ENCODE data around the gene ORMDL2. TPM values are rescaled to one million over a fixed set of nuclear protein-coding genes. Genes with fewer than 3 reads are reported as not detected.
"Not testable (repeated sequence)": the region's sequence is repeated elsewhere in the genome, so short reads cannot be mapped to it uniquely, and the experiment has no call there.

ORMDL2 gene
- total and polyA plus RNA-seq, 7 experiments from 2014 or later: 12.3 to 107 (median 41.6) TPM

DNA sequence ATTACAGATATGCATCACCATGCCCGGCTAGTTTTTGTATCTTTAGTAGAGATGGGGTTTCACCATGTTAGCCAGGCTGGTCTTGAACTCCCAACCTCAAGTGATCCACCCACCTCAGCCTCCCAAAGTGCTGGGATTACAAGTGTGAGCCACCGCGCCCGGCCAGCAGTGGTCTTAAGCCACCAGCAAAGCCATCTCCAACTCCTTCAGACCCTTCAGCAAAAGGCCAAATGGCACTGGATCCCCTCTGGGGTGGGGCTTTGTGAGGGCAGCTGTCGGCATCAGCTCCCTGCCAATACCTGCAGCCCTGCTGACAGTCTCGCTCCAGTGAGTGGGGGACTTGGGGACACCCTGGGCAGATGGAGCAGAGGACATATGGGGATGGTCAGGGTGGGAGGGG is 16.6 kb downstream of the ORMDL2 start:
- H3K9me3 ChIP-seq (ENCODE audit: control insufficient read depth in 2 of 3, low read length in 3 of 3); H3K27me3 Mint-ChIP-seq; H3K27ac Mint-ChIP-seq; ATAC-seq; intact Hi-C loops (cut with micrococcal nuclease); H3K36me3 Mint-ChIP-seq; H3K4me3 ChIP-seq (ENCODE audit: low read length); DNase-seq; H3K27me3 ChIP-seq (ENCODE audit: control insufficient read depth in 2 of 2, insufficient read depth in 2 of 2, low read length in 2 of 2); H3K27ac ChIP-seq (ENCODE audit: low read depth, low read length); CTCF ChIA-PET; H3K4me3 Mint-ChIP-seq; H3K9me3 Mint-ChIP-seq: not testable (repeated sequence)
- POLR2A ChIA-PET: interaction anchor here (1.6 to 2.7 kb wide), 2 partner anchors 17 to 26 kb away, joined by 3 to 9 read pairs; partner anchors contain the start of genes ORMDL2 and SARNP
- peaks cover 8 to 15% of the 10 kb centered on the region in 2 donors for H3K4me1 ChIP-seq (ENCODE audit: control insufficient read depth in 2 of 2, insufficient read depth in 2 of 2, low read length in 2 of 2)
- peaks cover 26 to 46% (median 35%) of the 10 kb centered on the region in 7 donors for H3K4me1 Mint-ChIP-seq
- peaks cover 0 to 11% (median 0%) of the 10 kb centered on the region in 3 experiments for H3K36me3 ChIP-seq (ENCODE audit: control insufficient read depth in 2 of 3, insufficient read depth in 3 of 3, low read length in 3 of 3)

DNA sequence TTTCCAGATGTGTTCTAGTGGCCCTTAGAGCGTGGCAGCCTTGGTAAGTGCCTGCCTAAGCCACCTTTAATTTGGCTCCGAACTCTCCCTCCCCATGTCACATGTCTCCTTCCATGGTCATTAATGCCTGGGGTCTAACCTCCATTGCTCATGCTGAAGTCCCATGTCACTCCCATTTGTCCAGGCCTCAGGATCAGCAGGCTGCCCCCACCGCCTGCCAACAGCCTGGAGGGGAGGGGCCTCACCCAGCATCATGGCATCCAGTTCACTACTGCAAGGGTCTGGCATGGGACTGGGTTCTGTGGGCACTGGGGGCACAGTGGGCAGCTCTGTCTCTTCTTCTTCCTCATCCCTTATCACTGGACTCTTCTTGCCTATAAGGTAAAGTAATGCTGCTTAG is 20.5 kb downstream of the ORMDL2 start:
- ChIA-PET POLR2A (no interaction called here), CTCF (no interaction called here)
- intact Hi-C loops (cut with micrococcal nuclease): no loop called here
- Mint-ChIP-seq H3K9me3 (peaks cover 0 to 2% (median 0%) of the 10 kb centered on the region in 11 donors), H3K4me3 (no peak overlapping the region), H3K27ac (peak overlapping the region in 1 of 9 donors; percentile 8), H3K4me1 (peaks cover 5 to 20% (median 16%) of the 10 kb centered on the region in 7 donors), H3K36me3 (peaks cover 0 to 2% (median 0%) of the 10 kb centered on the region in 5 donors), H3K27me3 (no peaks in the 10 kb centered on the region)
- Histone ChIP-seq H3K4me3 (ENCODE audit: low read length) (no peak overlapping the region), H3K9me3 (ENCODE audit: control insufficient read depth in 2 of 3, low read length in 3 of 3) (no peaks in the 10 kb centered on the region), H3K4me1 (ENCODE audit: control insufficient read depth in 2 of 2, insufficient read depth in 2 of 2, low read length in 2 of 2) (no peaks in the 10 kb centered on the region), H3K36me3 (ENCODE audit: control insufficient read depth in 2 of 3, insufficient read depth in 3 of 3, low read length in 3 of 3) (no peaks in the 10 kb centered on the region), H3K27ac (ENCODE audit: low read depth, low read length) (no peak overlapping the region), H3K27me3 (ENCODE audit: control insufficient read depth in 2 of 2, insufficient read depth in 2 of 2, low read length in 2 of 2) (no peaks in the 10 kb centered on the region)
- no peak for DNase-seq
- no peak for ATAC-seq

DNA sequence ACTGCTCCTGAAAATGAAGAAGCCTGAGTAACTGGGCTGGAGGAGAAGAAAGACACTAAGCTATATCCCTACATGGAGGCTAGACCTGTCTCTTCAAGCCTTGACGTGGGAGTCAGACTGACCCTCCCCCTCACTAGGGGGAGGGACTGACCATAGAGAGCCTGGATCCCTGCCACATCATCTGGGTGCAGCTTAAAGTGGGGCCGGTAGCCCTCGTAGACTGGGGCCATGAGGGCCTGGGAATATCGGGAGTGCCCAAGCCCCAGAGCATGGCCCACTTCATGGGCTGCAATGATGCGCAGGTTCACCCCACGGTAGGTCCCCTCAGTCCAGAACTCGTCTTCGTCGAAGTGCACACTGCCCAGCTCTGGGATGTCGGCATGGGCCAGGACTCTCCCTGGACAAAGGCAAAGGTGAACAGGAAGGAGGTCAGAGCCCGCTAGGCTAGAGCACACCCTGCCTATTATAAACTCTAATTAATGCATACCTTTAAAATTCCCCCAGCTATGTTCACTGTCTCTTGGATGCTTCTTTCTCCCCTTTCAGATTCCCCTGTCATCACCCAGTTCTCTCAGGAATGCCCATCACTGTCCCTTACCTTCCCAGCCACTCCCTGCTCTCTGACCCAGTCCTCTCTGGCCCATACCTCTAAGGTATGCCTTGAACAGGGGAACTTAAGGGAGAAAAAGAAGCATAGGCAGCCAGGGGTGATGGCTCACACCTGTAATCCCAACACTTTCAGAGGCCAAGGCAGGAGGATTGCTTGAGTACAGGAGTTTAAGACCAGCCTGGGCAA is 21.7 kb downstream of the ORMDL2 start:
- H3K9me3 Mint-ChIP-seq: peaks cover 0 to 2% (median 0%) of the 10 kb centered on the region in 11 donors
- H3K27ac Mint-ChIP-seq: peak overlapping the region in 1 of 9 donors; percentile 42
- intact Hi-C loops (cut with micrococcal nuclease): no loop called here
- DNase-seq (no peak), ATAC-seq (no peak)
- ChIA-PET CTCF (no interaction called here), POLR2A (no interaction called here)
- no peaks in the 10 kb centered on the region for H3K9me3 ChIP-seq (ENCODE audit: control insufficient read depth in 2 of 3, low read length in 3 of 3)
- H3K27me3 Mint-ChIP-seq: no peaks in the 10 kb centered on the region
- no peaks in the 10 kb centered on the region for H3K4me1 ChIP-seq (ENCODE audit: control insufficient read depth in 2 of 2, insufficient read depth in 2 of 2, low read length in 2 of 2)
- H3K36me3 Mint-ChIP-seq: no peaks in the 10 kb centered on the region
- H3K27ac ChIP-seq (ENCODE audit: low read depth, low read length): no peak overlapping the region
- H3K4me3 ChIP-seq (ENCODE audit: low read length): no peak overlapping the region
- peak overlapping the region in 1 of 10 donors; percentile 8 for H3K4me3 Mint-ChIP-seq
- H3K4me1 Mint-ChIP-seq: peaks cover 3 to 17% (median 15%) of the 10 kb centered on the region in 7 donors
- no peaks in the 10 kb centered on the region for H3K36me3 ChIP-seq (ENCODE audit: control insufficient read depth in 2 of 3, insufficient read depth in 3 of 3, low read length in 3 of 3)
- H3K27me3 ChIP-seq (ENCODE audit: control insufficient read depth in 2 of 2, insufficient read depth in 2 of 2, low read length in 2 of 2): no peaks in the 10 kb centered on the region

DNA sequence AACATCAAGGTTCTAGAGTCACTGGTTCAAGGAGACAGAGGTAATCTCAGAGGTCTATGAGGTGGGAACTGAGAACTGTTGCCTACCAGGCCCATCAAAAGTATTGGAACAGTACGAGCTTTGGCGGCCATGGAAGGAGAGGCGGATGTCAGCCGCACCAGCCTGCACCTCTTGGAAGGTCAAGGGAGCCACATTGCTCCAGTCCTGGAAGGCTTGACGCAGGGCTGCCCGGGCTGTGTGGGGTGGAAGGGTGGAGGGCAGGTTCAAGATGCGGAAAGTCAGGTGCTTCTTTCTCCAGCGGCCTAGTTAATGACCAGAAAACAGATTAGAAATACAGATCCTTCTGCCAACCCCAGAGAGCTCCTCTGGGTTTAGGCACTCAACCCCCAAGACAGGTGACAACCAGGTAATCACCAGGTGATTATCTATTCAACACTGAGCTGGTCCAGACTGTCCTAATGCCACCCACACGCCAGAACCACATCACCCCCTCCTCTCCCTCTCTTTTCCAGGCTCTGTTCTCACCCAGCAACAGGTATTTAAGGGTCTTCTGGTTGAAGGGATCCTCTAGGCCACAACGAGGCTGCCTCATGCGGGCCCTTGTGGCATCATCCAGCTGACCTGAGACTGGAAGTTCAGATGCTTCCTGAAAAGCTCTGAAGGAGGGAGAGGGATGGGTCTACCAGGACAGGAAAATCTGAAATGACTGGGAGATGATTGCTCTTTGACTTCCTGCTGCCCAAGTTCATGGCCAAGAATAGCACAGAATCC is 22.9 kb downstream of the ORMDL2 start:
- no peak overlapping the region for H3K4me3 Mint-ChIP-seq
- POLR2A ChIA-PET: interaction anchor here (0.6 to 1.8 kb wide), 3 partner anchors 10 to 855 kb away, joined by 3 to 6 read pairs (median 4); partner anchors contain the start of gene DNAJC14

DNA sequence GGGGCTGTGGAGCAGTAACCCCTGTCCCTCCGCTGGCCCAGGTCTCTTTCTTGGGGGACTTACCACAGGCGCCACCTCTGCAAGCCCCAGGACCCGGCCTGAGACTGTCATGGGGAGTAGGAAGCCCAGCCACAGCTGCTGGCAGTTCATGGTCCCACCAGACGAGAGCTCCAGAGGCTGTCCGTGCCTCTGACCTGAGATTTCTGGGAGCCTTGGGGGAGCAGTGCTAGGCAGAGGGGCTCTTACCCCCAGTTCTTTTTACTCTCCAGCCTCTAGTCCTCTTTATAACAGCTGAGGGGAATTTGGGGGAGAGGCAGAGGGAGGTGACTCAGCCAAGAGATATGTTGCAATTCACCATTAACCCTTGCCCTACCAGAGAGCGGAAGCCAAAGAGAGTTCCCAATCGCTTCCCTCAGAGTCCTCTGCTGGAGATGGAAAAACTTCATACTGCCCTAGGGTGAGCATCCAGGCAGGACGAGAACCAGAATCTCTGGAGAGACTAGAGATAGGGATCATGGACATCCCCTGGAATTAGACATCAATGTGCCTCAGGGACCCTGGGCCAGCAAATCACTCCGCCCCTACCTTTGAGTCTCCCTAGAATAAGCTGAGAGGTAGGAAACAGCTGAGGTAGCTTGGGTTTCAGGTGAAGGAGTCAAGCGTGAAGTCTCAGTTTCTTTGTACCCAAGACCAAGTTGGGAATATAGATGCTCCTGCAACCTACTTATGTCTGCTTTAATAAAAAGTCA is 25.0 kb downstream of the ORMDL2 start, which contains the start of gene MMP19:
Gene MMP19 (minus strand): TSS at position 256 of the 749 bp plus-strand sequence. CDS start 106 bp downstream, at position 150.
- peaks cover 0 to 2% (median 0%) of the 10 kb centered on the region in 11 donors for H3K9me3 Mint-ChIP-seq
- CTCF ChIA-PET: no interaction called here
- Histone ChIP-seq H3K4me1 (ENCODE audit: control insufficient read depth in 2 of 2, insufficient read depth in 2 of 2, low read length in 2 of 2) (no peaks in the 10 kb centered on the region), H3K9me3 (ENCODE audit: control insufficient read depth in 2 of 3, low read length in 3 of 3) (no peaks in the 10 kb centered on the region), H3K4me3 (ENCODE audit: low read length) (no peak within 1 kb of the TSS), H3K36me3 (ENCODE audit: control insufficient read depth in 2 of 3, insufficient read depth in 3 of 3, low read length in 3 of 3) (no peaks in the 10 kb centered on the region), H3K27me3 (ENCODE audit: control insufficient read depth in 2 of 2, insufficient read depth in 2 of 2, low read length in 2 of 2) (no peaks in the 10 kb centered on the region), H3K27ac (ENCODE audit: low read depth, low read length) (no peak within 1 kb of the TSS)
- POLR2A ChIA-PET: no interaction called here
- intact Hi-C loops (cut with micrococcal nuclease): no loop called here
- ATAC-seq: no peak
- no peak for DNase-seq
- H3K4me1 Mint-ChIP-seq: peaks cover 5 to 10% (median 6%) of the 10 kb centered on the region in 7 donors
- no peak within 1 kb of the TSS for H3K4me3 Mint-ChIP-seq
- no peaks in the 10 kb centered on the region for H3K36me3 Mint-ChIP-seq
- H3K27ac Mint-ChIP-seq: peak within 1 kb of the TSS in 1 of 9 donors; percentile 36
- no peaks in the 10 kb centered on the region for H3K27me3 Mint-ChIP-seq

More for the DNA sequence above, 22.9 kb downstream of the ORMDL2 start:
- CTCF ChIA-PET: interaction anchor here (1.1 kb wide), 1 partner anchor 96 kb away, joined by 3 read pairs; no protein-coding TSS in a partner anchor
- ATAC-seq: no peak
- H3K27ac ChIP-seq (ENCODE audit: low read depth, low read length): no peak overlapping the region
- no peaks in the 10 kb centered on the region for H3K36me3 ChIP-seq (ENCODE audit: control insufficient read depth in 2 of 3, insufficient read depth in 3 of 3, low read length in 3 of 3)
- intact Hi-C loops (cut with micrococcal nuclease): no loop called here
- peaks cover 3 to 17% (median 15%) of the 10 kb centered on the region in 7 donors for H3K4me1 Mint-ChIP-seq
- H3K4me1 ChIP-seq (ENCODE audit: control insufficient read depth in 2 of 2, insufficient read depth in 2 of 2, low read length in 2 of 2): no peaks in the 10 kb centered on the region
- H3K27me3 ChIP-seq (ENCODE audit: control insufficient read depth in 2 of 2, insufficient read depth in 2 of 2, low read length in 2 of 2): no peaks in the 10 kb centered on the region
- H3K9me3 ChIP-seq (ENCODE audit: control insufficient read depth in 2 of 3, low read length in 3 of 3): no peaks in the 10 kb centered on the region
- no peak for DNase-seq
- H3K27ac Mint-ChIP-seq: peak overlapping the region in 1 of 9 donors; percentile 48
- no peaks in the 10 kb centered on the region for H3K36me3 Mint-ChIP-seq
- H3K4me3 ChIP-seq (ENCODE audit: low read length): no peak overlapping the region
- no peaks in the 10 kb centered on the region for H3K27me3 Mint-ChIP-seq
- peaks cover 0 to 2% (median 0%) of the 10 kb centered on the region in 11 donors for H3K9me3 Mint-ChIP-seq

DNA sequence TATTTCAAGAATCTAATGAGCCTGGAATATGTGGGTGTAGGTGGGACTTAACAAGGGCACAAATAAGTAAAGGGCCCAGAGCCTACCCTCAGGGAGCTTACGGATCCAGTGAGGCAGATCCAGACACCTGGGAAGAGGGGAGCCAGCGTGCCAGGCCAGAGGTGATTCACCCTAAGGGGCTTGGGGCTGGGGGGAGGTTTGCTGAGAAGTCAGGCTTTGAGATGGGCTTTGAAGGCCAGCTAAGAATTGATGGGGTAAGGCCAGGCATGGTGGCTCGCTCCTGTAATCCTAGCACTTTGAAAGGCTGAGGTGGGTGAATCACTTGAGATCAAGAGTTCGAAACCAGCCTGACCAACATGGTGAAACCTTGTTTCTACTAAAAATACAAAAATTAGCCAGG is 25.6 kb downstream of the ORMDL2 start:
- DNase-seq (no peak), ATAC-seq (no peak)
- Histone ChIP-seq H3K27ac (ENCODE audit: low read depth, low read length) (no peak overlapping the region), H3K36me3 (ENCODE audit: control insufficient read depth in 2 of 3, insufficient read depth in 3 of 3, low read length in 3 of 3) (no peaks in the 10 kb centered on the region), H3K27me3 (ENCODE audit: control insufficient read depth in 2 of 2, insufficient read depth in 2 of 2, low read length in 2 of 2) (no peaks in the 10 kb centered on the region), H3K4me1 (ENCODE audit: control insufficient read depth in 2 of 2, insufficient read depth in 2 of 2, low read length in 2 of 2) (no peaks in the 10 kb centered on the region), H3K4me3 (ENCODE audit: low read length) (no peak overlapping the region), H3K9me3 (ENCODE audit: control insufficient read depth in 2 of 3, low read length in 3 of 3) (no peaks in the 10 kb centered on the region)
- H3K9me3 Mint-ChIP-seq: peaks cover 0 to 2% (median 0%) of the 10 kb centered on the region in 11 donors
- H3K27me3 Mint-ChIP-seq: no peaks in the 10 kb centered on the region
- H3K27ac Mint-ChIP-seq: no peak overlapping the region
- CTCF ChIA-PET: no interaction called here
- H3K36me3 Mint-ChIP-seq: no peaks in the 10 kb centered on the region
- POLR2A ChIA-PET: no interaction called here
- H3K4me1 Mint-ChIP-seq: peaks cover 5 to 10% (median 6%) of the 10 kb centered on the region in 7 donors
- intact Hi-C loops (cut with micrococcal nuclease): no loop called here
- H3K4me3 Mint-ChIP-seq: no peak overlapping the region

Measured in naive thymus-derived CD4-positive, alpha-beta T cell (primary cell).